HTERT RPE-1 (cell line): ENCODE data around the gene SPINT1.

ENCODE experiments used
- in situ Hi-C: fragments of 300-500 bp; cut with MboI; formaldehyde crosslinking; loops from 4 replicates; pipeline ENCODE4 v1.14.3; 2020; ENCODE audit warnings: low sequenced_read_pairs

SPINT1 gene

GRCh38 chr15:40892447-40893012, 48.7 kb downstream of the SPINT1 start:
- in situ Hi-C loops = no loop called here

DNA sequence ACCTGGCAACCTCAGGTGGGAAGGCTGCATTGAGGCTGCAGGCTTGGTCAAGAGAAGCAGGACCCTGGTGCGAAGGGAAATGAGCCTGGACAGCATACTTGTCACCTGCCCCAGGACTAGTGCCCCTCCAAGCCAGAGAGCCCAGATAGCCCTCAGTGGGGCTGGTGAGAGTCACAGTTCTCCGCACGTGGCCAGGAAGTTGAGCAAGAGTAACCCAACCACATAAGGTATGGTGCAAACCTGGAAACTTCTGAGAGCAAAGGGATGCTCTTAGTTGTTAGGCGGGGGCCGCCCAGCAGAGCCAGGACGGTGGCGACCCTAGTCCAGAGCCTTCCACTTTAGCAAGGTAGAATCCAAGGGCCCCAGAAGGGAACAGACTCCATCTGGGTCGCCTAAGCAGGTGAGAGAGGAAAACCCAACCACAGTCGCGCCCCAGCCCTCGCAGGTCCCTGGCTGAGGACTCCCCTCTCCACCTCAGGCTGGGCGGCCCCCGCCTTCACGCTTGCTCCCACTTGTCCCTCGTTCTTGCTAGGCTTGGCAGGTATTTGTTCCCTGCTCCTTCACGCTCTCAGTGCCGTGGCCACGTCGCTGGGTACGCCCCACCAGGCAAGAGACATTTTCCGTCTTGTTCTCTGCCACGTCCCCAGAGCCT, 49.3 kb downstream of the SPINT1 start:
- in situ Hi-C loops = no loop called here

DNA sequence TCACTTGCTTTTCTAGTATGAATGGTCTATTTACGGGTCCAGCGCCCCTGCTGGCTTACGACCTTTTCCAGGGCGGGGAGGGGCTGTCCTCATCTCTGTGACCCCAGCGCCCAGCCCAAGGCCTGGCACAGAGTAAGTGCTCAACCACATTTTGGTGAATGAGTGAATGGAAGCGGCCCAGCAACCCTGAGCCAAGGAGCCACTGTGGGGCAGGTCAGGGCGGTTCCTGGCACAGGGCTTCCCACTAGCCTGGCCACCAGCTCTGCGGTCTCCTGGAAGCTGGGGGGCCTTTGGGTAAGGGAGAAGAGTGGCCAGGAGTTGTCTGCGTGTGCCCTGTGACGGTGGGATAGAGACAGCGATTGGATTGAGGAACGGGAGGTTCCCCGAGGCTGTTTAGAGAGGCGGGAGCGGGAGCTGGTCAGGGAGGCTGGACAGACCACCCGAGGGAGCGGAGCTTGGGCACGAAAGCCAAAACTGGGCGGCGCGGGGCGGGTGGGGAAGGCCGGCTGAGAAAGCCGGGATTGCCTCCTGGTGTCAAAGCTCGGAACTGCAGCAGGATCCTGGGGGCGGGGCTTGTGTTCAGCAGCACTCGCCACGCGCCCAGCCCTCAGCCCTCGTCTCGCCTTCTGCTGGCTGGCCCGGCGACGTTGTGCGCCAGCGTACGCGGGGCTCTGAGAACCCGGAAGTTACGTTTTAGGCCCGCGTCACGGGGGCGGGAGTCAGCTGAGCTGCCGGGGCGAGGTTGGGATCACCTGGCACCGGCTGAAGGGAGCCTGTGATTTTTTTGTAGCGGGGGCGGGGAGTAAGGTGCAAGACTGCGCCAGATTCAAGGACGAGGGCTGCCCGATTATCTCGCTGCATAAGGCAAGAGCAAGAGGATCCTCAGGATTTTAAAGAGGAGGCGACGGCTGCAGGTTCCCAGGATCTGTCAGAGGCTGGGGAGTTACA, 50.2 kb downstream of the SPINT1 start, which contains the start of gene VPS18:
TSS of gene VPS18 (plus strand) at position 718 of the 948 bp plus-strand sequence. CDS start 319 bp downstream, outside the sequence.
- in situ Hi-C loops = no loop called here

GRCh38 chr15:40894681-40895448, 51.0 kb downstream of the SPINT1 start:
- in situ Hi-C loops = no loop called here

DNA sequence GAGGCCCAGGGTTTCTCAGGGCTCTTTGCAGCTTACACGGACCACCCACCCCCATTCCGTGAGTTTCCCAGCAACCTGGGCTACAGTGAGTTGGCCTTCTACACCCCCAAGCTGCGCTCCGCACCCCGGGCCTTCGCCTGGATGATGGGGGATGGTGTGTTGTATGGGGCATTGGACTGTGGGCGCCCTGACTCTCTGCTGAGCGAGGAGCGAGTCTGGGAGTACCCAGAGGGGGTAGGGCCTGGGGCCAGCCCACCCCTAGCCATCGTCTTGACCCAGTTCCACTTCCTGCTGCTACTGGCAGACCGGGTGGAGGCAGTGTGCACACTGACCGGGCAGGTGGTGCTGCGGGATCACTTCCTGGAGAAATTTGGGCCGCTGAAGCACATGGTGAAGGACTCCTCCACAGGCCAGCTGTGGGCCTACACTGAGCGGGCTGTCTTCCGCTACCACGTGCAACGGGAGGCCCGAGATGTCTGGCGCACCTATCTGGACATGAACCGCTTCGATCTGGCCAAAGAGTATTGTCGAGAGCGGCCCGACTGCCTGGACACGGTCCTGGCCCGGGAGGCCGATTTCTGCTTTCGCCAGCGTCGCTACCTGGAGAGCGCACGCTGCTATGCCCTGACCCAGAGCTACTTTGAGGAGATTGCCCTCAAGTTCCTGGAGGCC, 55.8 kb downstream of the SPINT1 start:
- in situ Hi-C loops = no loop called here

DNA sequence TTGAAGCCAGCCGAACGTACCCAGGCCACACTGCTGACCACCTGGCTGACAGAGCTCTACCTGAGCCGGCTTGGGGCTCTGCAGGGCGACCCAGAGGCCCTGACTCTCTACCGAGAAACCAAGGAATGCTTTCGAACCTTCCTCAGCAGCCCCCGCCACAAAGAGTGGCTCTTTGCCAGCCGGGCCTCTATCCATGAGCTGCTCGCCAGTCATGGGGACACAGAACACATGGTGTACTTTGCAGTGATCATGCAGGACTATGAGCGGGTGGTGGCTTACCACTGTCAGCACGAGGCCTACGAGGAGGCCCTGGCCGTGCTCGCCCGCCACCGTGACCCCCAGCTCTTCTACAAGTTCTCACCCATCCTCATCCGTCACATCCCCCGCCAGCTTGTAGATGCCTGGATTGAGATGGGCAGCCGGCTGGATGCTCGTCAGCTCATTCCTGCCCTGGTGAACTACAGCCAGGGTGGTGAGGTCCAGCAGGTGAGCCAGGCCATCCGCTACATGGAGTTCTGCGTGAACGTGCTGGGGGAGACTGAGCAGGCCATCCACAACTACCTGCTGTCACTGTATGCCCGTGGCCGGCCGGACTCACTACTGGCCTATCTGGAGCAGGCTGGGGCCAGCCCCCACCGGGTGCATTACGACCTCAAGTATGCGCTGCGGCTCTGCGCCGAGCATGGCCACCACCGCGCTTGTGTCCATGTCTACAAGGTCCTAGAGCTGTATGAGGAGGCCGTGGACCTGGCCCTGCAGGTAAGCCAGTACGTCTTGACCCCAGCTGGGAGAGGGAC, 56.6 kb downstream of the SPINT1 start:
- in situ Hi-C loops = no loop called here

GRCh38 chr15:40901053-40901443, 57.2 kb downstream of the SPINT1 start:
- in situ Hi-C loops = no loop called here

DNA sequence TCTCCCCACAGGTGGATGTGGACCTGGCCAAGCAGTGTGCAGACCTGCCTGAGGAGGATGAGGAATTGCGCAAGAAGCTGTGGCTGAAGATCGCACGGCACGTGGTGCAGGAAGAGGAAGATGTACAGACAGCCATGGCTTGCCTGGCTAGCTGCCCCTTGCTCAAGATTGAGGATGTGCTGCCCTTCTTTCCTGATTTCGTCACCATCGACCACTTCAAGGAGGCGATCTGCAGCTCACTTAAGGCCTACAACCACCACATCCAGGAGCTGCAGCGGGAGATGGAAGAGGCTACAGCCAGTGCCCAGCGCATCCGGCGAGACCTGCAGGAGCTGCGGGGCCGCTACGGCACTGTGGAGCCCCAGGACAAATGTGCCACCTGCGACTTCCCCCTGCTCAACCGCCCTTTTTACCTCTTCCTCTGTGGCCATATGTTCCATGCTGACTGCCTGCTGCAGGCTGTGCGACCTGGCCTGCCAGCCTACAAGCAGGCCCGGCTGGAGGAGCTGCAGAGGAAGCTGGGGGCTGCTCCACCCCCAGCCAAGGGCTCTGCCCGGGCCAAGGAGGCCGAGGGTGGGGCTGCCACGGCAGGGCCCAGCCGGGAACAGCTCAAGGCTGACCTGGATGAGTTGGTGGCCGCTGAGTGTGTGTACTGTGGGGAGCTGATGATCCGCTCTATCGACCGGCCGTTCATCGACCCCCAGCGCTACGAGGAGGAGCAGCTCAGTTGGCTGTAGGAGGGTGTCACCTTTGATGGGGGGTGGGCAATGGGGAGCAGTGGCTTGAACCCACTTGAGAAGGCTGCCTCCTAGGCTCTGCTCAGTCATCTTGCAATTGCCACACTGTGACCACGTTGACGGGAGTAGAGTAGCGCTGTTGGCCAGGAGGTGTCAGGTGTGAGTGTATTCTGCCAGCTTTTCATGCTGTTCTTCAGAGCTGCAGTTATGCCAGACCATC, 59.0 kb downstream of the SPINT1 start:
- in situ Hi-C loops = no loop called here

- in situ Hi-C loops = no loop called here
Measured at GRCh38 chr15:40904552-40905201, 60.8 kb downstream of the SPINT1 start.

- in situ Hi-C loops = no loop called here
Measured at GRCh38 chr15:40906091-40906990, 62.5 kb downstream of the SPINT1 start.

GRCh38 chr15:40906991-40907802, 63.3 kb downstream of the SPINT1 start:
- in situ Hi-C loops = no loop called here
